GM21367 (cell line): ENCODE measurements around the gene CRB2.
"Not testable (repeated sequence)": the region's sequence is repeated elsewhere in the genome, so short reads cannot be mapped to it uniquely, and the experiment has no call there.

Experiments used
- ATAC-seq: cut with Tn5 transposase; IDR thresholded peaks from one replicate; pipeline ENCODE4 v1.9.1; 2021; ENCODE audit not compliant: unreplicated experiment

CRB2 gene

DNA sequence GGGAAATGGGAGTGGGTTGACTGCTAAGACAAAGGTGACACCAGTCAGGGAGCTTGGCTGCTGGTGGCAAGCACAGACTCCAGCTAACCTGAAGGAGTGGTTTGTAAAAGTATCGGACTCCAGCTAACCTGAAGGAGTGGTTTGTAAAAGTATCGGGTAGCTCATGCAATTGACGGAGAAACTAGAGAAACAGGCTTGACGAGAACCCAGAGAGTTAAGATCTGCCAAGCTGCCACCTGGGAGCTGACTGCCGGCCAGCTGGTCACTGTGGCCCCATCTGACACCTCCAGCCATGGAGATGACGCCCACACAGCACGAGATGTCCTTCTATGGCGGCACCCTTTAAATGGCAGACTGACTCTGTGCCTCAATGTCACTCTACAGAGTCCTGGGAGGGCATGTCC lies 28.3 kb upstream of the CRB2 start:
- no peak for ATAC-seq

DNA sequence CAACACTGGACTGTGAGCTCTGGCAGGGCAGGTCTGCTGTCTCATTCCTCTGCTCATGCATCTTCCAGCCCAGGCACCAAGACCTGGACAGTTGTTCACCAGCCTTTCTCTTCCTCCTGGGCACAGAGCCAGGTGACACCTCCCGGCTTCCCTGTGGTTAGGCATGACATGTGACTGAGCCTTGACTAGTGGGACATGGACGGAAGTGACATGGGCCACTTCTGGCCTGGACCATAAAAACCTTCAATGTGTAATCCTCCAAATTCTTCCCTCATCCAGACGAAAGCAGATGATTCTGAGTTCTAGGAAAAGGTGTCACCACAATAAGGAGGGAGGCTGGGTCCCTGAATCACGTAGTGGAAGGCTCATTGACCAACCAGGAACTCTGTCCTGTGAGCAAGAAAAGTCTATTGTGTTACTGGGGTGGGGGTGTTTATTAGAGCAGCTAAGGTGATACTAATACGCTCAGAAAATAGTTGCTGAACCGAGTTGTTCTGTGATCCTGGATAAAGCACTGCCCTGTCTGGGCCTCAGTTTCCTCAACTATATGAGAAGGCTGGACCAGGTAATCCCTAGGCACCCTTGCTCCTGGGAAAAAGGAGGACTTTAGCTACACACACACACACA lies 26.6 kb upstream of the CRB2 start:
- ATAC-seq: no peak

DNA sequence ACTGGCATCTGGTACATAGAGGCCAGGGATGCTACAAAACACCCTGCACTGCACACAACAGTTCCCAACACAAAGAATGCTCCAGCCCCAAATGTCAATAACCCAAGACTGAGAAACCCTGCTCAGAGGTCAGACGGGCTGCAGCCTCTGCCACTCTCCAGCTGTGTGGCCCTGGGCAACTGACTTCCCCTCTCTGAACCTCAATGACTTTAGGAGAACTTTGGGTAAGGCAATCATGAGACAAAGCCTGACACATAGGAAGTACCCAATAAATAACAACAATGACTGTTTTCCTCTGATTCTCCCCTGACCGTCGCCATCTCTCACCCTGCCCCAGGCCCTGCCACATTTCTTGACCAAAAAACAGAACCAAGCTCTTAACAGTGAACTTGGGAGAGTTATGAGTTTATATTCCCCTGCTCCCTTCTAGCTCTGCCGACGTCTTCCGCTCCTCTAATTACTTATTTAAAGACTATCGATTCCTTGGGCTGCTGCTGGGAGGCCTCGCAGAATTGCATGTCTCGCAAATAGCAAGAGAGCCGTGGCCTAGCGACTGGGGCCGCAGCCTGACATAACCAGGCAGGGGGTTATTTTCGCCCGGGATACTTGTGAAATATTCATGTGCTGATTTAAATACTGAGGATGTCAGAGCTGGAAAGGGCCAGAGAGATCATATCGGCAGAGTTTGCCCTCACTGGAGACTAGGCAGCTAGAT lies 24.5 kb upstream of the CRB2 start:
- ATAC-seq: no peak

DNA sequence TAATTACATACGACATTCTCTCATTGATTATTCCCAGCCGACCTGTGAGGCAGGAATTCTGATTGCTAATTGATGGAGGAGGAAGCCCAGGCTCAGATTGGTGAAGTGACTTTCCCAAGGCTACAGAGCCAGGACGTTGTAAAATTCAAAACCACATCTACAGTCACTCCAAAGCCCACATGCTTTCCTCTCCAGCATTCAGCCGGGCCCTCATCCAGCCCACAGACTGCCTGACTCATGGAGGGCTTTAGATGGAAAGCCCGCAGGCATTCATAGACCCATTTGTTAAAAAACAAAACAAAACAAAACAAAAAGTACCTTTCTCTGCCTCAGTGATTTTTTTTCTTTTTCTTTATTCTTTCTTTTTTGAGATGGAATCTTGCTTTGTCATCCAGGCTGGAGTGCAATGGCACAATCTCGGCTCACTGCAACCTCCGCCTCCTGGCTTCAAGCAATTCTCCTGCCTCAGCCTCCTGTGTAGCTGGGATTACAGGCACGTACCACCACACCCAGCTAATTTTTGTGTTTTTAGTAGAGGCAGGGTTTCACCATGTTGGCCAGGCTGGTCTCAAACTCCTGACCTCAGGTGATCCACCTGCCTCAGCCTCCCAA lies 22.8 kb upstream of the CRB2 start:
- ATAC-seq: not testable (repeated sequence)

DNA sequence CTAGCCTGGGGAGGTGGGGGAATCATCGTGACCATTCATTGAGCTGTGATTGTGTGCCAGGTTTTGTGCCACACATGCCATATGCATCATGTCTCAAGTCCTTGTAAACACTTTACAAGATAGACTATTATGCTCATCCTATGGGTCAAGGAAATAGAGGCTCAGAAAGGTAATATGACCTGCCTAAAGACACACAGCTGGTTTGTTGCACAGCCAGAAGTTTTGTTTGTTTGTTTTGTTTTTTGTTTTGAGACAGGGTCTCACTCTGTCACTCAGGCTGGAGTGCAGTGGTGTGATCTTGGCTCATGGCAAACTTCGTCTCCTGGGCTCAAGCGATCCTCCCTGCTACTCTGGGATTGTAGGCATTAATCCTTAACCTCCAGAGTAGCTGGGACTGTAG lies 21.4 kb upstream of the CRB2 start:
- no peak for ATAC-seq

DNA sequence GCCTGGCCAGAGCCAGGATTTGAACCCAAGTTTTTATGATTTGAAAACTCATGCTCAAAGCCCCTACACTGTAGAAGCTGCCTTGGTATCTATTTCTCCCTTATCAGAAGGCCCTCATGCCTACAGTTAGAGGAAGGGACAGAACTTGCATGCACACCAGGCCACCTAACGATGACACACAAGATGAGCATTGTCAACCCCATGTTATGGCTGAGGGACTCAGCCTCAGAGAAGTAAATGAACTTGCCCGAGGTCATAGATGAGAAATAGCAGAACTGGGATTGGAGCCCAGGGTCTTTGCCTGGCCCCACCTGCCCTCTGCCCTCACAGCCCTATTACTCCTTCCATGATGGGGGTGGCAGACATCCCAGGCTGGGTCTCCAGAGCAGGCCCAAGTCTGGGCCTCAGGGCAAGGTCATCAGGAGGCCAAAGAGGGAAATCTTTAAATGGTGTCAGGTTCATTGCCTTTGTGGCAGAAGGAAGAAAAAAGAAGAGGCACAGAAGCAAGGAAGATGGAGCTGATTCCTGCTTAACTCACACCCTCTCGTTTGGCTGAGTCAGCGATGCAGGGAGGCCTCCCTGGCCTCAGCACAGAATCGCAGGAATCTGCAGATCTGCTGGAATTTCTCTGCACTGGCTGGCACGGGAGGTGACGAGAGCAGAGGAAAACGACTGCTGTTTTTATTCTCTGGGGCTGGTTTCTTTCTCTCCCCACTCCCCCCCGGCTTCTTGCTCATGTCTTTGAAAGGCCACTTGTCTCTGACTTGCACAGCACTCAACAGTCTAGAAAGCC lies 20.6 kb upstream of the CRB2 start:
- no peak for ATAC-seq

DNA sequence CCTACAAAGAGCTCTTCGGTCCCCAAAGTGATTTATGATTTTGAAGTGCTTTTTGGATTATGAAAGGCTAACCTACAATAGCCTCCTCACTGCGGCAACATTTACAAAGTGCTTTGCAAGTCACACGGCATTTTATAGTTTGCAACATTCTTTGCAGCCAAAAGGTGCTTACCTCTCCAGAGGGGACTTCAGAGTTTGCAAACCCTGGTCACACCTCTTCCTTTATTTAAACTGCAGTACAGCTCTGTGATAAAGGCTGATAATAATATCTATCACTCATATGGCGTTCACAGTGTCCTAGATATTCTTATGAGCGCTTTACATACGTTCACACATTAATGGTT lies 20.0 kb upstream of the CRB2 start:
- no peak for ATAC-seq

DNA sequence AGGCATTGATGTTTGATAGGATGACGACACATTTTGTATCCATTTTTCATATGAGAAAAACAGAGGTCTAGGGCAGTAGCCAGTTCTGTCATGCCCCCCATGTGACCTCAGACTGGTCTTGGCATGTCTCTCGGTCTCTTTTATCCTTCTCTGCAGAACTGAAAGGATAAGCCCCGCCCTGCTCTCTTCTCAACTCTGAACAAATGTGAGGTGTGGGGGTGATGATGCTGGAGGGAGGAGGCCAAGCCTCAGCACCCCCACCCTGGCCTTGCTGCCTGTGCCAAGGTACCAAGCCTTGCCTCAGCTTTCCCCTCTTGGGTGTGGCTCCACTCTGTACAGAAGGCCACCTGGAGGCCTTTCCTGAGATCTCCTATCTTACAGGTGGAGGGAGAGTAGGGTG lies 19.5 kb upstream of the CRB2 start:
- ATAC-seq: no peak

DNA sequence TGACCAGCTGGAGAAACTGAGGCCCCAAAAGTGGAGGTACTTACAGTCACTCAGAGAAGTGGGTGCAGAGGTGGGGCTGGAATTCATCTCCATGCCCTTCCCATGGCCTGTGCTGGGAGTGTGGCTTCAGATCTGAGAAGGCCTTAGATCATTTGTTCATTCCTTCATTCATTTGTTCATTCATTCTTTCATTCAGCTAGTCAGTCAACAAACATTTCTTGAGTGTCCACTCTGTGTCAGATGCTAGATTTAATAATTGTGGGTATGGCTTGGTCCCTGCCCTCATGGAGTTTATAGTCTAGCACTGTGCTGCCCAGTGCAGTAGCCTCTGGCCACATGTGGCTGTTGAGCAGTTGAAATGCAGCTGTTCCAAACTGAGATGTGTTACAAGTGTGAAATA lies 19.0 kb upstream of the CRB2 start:
- no peak for ATAC-seq

DNA sequence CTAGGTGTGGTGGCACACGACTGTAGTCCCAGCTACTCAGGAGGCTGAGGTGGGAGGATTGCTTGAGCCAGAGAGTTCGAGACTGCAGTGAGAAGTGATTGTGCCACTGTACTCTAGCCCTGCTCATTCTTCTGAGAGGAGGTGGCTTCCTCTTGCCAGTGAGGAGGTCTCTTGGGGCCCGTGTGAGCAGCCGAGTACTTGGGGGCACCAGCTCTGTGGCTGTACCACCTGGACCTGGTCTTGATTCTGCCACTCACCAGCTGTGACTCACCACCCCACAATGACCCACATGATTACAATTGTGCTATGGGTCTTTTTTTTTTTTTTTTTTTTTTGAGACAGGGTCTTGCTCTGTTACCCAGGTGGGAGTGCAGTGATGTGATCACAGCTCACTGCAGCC lies 18.0 kb upstream of the CRB2 start:
- no peak for ATAC-seq

DNA sequence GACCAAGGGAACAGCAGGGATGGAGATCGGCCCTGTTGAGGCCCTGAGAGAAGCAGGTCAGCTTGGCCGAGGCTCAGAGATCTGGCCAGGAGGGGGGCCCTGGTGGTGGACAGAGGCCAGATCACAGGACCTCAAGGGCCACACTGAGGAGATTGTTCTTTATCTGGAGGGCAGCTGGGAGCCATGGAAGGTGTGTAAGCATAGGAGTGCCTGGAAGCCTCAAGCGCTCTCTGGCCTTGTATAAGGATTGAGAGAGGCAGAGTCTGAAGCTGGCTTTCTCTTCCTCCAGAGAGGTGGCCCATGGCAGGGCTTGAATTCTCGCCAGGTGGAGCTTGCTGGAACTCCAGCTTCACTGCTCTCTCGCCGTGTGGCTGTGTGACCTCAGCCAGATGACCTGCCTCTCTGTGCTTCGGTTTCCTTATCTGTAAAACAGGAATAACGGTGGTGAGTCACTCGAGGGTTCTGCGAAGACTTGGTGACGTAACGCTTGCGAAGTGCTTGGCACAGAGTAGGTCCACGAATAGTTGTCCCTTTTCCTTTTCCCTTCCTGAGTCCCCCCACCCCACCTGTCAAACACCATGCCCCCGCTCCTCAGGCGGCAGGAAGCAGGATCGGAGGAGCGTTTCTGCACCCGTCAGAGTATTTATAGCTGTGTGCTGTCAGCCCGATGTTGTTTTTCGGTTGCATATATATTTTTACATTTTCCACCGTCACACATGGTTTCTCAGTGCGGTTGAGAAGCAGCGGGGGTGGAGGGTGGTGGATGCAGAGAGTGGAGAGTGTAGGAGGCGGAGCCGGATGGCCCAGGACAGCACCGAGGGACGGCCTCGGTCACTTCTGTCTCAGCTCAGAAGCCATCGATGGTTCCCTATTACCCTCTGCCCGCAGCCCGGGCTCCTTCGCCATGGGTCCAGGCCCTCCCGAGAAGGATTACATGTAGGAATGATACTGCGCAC lies 17.0 kb upstream of the CRB2 start:
- peak; percentile 50 for ATAC-seq

DNA sequence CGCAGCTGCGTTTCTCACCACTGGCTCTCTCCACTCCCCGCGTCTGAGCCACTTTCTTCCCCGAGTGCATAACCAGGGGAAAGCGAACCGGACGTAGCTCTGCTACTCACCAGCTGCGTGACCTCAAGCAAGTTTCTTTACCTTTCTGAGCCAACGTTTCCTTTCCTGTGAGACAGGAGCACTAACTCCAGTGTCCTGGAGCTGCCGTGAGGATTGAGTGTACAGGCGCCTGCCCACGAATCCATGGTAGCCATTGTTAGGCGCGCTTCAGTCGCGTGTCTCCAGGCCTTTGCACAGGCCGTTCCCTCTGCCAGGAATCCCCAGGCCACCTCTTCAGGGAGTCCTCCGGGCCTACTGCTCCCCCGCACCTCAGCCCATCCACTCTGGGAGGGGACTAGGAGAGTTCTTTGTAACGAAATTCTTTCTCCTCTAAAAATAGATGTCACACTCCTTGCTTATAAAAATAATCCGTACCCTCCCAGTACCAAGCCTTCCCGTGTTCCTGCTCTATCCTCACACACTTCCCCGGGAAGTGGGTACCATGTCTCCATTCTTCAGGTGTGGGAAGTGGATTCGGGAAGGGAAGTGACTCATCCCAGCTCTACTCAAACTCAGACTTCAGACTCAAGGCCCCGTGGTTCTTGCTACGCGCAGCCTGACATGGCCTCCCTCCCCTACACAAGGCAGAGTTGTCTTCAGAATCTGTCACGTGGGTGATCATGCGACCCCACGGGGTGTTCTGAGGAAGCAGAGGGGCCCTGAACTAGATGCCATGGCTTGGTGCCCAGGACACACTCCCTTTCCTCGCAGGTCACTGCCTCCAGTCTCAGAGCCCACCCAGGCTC lies 16.1 kb upstream of the CRB2 start:
- peak; percentile 35 for ATAC-seq

DNA sequence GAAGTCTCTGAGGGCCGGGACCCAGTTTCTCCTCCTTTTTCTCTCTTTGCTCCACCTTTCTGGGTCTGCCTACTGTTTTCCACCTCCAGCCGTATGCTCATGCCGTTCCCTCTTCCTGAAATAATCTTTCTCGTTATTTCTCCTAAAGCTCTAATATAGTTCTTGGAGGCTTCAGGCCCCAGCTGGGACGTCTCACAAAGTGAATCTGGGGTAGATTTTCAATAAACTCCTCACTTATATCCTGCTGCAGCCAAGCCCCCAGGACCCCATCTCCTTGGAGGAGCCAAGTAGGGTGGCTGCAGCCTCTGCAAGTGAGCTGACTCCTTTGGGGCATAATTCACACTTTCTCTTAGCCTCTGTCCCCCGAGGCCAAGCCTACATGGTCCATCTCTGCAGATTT lies 14.2 kb upstream of the CRB2 start:
- no peak for ATAC-seq

DNA sequence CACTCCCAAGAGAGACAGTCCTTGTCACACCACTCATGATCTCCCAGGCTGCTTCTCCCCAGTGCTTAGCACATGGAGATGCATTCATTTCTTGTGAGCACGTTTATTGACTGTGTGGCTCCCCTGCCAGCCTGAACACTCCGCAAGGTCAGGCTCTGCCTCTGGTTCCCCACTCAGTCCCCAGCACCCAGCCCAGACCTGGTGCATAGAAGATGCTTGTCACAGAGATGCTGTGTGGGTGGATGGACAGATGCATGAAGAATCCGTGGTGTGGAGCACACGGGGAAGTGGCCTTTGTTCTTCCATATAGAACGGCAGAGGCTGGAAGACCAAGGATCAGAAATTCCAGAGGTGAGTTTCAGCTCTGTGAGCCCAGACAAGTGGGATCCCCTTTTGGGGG lies 13.8 kb upstream of the CRB2 start:
- no peak for ATAC-seq

DNA sequence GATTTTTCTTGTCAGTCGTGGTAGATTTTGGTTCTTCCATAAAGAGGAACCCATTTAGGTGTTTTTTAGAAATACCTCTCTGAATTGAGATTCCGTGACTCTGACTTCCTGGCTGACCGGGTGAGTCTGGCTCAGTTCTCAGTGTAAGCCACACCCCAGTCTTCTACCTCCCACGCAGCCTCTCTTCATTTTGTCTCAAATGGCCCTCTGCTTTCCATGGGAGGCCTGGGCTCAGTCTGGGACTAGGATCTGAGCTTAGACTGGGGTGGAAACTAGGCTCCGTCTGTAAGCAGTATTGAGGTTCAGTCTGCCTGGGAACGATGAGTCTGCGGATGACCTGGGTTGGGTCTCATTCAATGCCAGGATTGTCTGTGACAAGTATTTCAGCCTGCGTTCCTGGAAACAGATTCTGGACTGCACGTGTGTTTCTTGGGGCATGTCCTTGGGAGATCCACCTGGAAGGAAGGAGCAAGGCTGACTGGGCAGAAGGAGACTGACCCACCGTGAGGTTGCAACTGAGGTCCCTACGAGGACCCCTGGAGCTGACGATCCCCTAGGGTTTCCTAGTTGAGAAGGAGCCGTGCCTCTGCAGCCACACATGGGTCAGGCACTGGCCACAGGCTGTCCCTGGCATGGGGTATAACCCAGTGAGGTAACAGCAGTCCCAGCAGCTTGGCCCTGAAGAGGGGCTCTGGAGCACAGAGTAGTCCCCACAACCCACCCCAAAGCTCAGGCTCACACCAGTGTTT lies 12.4 kb upstream of the CRB2 start:
- no peak for ATAC-seq

DNA sequence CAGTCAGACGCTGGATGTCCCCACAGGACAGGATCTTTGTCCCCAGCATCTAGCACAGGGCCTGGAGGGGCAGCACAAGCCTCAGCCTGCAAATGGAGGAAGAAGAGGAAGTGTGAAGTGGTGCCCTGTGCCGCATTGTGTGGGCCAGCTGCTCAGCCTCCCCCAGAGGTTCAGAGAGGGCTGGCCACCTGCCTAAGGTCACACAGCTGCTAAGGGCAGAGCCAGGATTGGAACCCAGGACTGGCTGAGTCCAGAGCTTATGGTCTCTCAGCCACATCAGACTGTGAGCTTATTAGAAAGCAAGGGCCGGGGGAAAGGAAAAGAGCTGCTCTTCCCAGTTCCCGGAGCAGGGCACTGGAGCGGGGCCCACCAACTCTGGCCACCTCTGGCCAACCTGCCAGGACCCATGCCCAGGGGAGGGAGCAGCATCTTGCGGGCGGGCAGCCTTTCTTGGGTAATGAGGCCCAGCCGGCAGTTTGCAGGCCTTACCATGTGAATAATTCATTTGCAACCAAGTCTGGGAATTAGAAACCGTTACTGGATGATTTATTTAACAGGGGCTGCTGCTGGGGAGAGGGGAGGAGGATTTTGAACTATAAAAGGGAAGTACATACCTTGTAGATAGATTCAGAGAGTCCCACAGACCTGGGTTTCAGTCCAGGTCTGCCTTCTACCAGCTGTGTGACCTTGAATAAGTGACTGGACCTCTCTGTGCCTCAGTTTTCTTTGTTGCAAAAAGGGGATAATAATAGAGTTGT lies 11.6 kb upstream of the CRB2 start:
- no peak for ATAC-seq

DNA sequence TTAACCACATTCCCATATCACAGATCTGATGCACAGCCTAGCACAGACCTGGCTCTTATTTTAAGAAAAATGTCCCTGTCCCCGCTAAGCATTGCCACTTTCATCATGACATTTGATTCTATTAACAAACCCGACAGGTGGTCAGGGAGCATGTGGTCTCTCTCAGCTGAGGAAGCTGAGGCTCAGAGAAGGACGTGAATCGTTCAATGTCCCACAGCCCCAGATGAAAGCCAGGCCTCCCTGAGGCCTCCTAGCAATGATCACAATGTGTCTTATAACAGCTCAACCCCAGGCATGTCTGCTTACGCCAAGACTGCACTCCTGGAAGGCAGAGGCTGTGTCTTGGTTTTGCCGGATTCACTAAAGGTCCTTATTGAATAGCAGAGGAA lies 10.4 kb upstream of the CRB2 start:
- ATAC-seq: no peak

DNA sequence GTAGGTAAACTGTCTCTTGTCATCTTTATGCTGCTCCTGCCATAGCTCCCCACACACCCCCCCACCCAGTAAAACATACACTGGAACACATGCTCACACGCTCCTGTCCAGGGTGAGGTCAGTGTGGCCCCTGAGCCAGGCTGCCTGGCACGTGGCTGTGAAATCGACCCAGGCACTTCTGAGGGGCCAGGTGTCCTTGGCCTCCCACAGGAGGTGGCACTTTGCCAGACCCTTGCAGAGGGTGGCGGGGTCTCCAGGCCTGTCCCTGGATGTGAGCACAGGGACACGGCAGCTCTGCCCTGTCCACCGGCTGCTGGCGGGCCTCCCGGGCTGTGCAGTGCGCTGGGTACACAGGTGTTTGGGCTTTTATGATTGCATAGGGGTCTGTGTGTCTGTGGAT lies 10.0 kb upstream of the CRB2 start:
- ATAC-seq: no peak

DNA sequence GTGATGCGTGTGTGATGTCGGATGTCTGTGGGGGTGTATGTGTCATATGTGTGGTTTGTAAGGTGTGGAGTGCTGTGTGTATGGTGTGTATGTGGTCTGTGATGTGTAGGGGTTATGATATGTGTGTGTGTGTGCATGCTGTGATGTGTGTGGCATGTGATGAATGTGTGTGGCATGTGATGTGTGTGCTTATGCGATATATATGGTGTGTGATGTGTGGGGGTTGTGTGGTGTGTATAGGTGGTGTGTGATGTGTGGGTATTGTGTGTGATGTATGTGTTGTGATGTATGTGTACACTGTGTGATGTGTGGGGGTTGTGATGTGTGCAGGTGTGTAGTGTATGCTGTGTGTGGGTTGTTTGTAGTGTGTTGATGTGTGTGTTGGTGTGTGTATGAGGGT lies 9.2 kb upstream of the CRB2 start:
- no peak for ATAC-seq
